ENCODE results near the gene COQ8B.
A peak's percentile ranks its signal among the peaks of the same experiment; 100 is the strongest.
"Not testable (repeated sequence)": the region's sequence is repeated elsewhere in the genome, so short reads cannot be mapped to it uniquely, and the experiment has no call there.

Gene COQ8B

DNA sequence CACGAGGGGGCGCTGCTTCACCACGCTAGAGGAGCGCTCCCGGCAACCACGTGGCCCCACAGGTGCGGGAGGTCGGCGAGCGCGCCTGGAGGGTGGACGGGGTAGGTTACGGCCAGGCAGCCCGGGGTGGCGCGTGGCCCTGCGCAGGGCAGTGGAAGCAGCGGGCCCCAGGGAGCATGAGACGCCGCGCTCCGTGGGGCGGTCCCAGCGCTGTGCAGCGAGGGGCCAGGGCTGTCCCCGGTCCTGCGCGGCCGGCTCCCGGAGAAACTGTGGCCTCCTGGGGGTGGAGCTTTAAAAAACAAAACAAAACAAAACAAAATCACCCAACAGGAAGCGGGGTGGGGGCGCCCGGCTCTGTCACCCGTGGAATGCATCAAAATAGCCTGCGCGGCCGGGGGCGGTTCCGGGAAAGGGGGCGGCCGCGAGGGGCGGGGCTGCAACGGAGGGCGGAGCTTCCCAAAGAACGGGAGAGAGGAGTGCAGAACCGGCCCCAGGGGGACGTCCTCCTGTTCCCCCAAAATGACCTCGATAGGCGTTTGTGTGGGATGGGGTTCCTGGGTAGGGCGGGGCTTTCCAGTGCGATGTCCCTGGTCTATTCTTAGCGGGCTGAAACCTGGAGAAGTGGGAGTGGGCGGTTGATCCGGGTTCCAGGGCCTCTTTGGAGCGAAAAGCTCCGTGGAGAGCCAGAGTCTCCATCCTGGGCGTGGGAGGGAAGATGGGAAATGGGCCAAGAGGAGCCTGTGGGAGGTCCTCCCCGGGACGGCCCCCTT is 53.6 kb downstream of the COQ8B start:
- TF ChIP-seq, protein P1, sequence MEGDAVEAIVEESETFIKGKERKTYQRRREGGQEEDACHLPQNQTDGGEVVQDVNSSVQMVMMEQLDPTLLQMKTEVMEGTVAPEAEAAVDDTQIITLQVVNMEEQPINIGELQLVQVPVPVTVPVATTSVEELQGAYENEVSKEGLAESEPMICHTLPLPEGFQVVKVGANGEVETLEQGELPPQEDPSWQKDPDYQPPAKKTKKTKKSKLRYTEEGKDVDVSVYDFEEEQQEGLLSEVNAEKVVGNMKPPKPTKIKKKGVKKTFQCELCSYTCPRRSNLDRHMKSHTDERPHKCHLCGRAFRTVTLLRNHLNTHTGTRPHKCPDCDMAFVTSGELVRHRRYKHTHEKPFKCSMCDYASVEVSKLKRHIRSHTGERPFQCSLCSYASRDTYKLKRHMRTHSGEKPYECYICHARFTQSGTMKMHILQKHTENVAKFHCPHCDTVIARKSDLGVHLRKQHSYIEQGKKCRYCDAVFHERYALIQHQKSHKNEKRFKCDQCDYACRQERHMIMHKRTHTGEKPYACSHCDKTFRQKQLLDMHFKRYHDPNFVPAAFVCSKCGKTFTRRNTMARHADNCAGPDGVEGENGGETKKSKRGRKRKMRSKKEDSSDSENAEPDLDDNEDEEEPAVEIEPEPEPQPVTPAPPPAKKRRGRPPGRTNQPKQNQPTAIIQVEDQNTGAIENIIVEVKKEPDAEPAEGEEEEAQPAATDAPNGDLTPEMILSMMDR (IDR thresholded peaks at IDR 0.05; ENCODE audit: low read depth, low read length) = no peak
- DNase-seq (ENCODE audit: low read depth in 2 of 2) = peak; percentile 89 to 96
- peak overlapping the region; percentile 43 to 64 for H3K4me3 ChIP-seq (replicated peaks in 1 of 2; ENCODE audit: low read depth in 2 of 2, low read length in 2 of 2)

DNA sequence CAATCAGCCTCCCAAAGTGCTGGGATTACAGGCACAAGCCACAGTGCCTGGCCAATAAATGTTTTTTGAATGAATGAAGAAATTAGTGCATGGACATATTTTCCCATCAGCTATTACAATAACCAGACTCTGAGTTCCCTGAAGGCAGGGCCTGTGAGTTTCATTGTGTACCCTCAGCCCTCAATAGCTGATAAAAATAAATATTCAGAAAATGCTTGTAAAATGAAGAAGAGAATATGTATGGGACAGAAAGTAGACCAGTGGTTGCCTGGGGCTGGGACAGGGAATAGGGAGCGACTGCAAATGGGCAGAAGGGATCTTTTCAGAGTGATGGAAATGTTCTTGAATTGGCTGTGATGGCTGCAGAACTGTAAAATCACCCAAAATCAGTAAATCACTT is 55.1 kb downstream of the COQ8B start:
- TF ChIP-seq, protein P1 (IDR thresholded peaks at IDR 0.05; ENCODE audit: low read depth, low read length) = no peak
- no peak for DNase-seq (ENCODE audit: low read depth in 2 of 2)
- H3K4me3 ChIP-seq (replicated peaks in 1 of 2; ENCODE audit: low read depth in 2 of 2, low read length in 2 of 2) = no peak overlapping the region

DNA sequence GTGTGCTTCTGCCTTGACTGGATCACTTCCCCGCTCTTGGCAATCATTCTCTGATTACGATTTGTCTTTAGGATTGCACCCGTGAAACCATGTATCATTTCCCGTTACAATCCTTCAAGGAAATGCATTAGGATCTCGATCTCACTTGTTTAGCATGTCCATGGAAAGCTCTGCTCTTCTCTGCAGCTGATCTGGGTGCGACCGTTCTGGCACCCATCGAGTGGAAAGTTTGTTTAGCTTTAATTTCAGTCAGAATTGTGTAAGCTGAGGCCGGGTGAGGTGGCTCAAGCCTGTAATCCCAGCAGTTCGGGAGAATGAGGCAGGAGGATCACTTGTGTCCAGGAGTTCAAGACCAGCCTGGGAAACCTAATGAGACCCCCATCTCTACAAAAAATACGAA is 57.1 kb downstream of the COQ8B start:
- DNase-seq (ENCODE audit: low read depth in 2 of 2) = no peak
- no peak overlapping the region for H3K4me3 ChIP-seq (replicated peaks in 1 of 2; ENCODE audit: low read depth in 2 of 2, low read length in 2 of 2)
- TF ChIP-seq, protein P1 (IDR thresholded peaks at IDR 0.05; ENCODE audit: low read depth, low read length) = no peak

DNA sequence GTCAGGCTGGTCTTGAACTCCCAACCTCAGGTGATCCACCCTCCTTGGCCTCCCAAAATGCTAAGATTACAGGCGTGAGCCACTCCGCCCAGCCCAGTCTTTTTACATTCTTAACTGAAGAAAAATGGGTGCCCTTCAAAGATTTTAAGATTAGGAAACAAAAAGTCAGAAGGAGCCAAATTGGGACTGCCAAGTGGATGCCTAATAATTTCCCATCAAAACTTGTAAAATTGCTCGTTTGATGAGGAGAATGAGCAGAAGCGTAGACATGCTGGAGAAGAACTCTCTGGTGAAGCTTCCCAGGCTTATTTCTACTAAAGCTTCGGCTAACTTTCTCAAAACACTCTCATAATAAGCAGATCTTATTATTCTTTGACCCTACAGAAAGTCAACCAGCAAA is 57.6 kb downstream of the COQ8B start:
- no peak overlapping the region for H3K4me3 ChIP-seq (replicated peaks in 1 of 2; ENCODE audit: low read depth in 2 of 2, low read length in 2 of 2)
- no peak for DNase-seq (ENCODE audit: low read depth in 2 of 2)
- TF ChIP-seq, protein P1 (IDR thresholded peaks at IDR 0.05; ENCODE audit: low read depth, low read length) = no peak

DNA sequence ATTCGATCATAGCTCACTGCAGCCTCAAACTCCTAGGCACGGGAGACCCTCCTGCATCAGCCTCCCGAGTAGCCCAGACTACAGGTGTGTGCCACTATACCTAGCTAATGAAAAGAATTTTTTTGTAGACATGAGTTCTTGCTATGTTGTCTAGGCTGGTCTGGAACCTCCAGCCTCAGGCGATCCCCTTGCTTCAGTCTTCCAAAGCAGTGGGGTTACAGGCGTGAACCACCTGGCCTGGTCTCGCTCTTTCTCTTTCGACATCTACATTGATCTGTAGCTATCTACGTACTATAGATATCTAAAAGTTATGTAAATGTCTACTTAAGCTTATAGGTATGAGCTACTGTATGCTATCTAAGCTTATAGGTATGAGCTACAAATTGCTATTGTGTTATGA is 58.7 kb downstream of the COQ8B start:
- no peak for DNase-seq (ENCODE audit: low read depth in 2 of 2)
- H3K4me3 ChIP-seq (replicated peaks in 1 of 2; ENCODE audit: low read depth in 2 of 2, low read length in 2 of 2) = no peak overlapping the region
- TF ChIP-seq, protein P1 (IDR thresholded peaks at IDR 0.05; ENCODE audit: low read depth, low read length) = no peak

DNA sequence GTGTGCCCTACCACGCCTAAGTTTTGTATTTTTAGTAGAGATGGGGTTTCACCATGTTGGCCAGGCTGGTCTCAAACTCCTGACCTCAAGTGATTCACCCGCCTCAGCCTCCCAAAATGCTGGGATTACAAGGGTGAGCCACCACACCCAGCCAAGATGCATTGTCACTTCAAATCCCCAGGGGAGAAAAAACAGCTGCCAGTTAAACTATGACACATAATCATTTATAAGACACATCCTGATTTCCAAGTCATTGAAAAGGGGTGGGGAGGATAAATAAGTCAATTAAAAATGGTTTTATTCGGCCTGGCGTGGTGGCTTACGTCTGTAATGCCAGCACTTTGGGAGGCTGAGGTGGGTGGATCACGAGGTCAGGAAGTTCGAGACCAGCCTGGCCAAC is 61.0 kb downstream of the COQ8B start:
- H3K4me3 ChIP-seq (replicated peaks in 1 of 2; ENCODE audit: low read depth in 2 of 2, low read length in 2 of 2); DNase-seq (ENCODE audit: low read depth in 2 of 2): not testable (repeated sequence)

DNA sequence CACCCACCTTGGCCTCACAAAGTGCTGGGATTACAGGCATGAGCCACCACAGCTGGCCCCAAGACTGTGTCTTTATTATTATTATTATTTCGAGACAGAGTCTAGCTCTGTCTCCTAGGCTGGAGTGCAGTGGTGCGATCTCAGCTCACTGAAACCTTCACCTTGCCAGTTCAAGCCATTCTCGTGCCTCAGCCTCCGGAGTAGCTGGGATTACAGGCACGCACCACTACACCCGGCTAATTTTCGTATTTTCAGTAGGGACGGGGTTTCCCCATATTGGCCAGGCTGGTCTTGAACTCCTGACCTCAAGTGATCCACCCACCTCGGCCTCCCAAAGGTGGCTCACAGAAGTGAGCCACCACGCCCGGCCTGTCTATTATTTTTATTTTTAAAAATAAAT is 64.4 kb downstream of the COQ8B start:
- DNase-seq (ENCODE audit: low read depth in 2 of 2); H3K4me3 ChIP-seq (replicated peaks in 1 of 2; ENCODE audit: low read depth in 2 of 2, low read length in 2 of 2): not testable (repeated sequence)

DNA sequence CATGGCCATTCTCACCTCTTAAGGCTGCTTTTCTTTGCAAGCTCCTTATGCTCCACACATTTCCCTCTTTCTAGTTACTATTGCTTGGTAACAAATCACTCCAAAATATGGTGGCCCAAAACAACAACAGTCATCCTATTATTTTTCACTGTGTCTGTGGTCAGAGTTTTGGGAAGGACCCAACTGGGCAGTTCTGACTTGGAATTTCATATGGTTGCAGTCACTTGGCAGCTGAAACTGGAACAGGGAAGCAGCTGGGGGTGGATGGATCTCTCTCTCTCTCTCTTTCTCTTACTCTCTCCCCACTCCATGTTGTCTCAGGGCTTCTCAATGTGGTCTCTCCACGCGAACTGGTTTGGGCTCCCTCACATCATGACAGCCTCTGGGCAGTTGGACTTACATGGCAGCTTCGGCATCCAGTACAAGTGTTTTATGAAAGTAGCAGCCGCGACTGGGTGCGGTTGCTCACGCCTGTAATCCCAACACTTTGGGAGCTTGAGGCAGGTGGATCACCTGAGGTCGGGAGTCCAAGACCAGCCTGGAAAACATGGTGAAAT is 65.9 kb downstream of the COQ8B start:
- H3K4me3 ChIP-seq (replicated peaks in 1 of 2; ENCODE audit: low read depth in 2 of 2, low read length in 2 of 2) = no peak overlapping the region
- TF ChIP-seq, protein P1 (IDR thresholded peaks at IDR 0.05; ENCODE audit: low read depth, low read length) = no peak
- peak; percentile 83 to 92 for DNase-seq (ENCODE audit: low read depth in 2 of 2)

DNA sequence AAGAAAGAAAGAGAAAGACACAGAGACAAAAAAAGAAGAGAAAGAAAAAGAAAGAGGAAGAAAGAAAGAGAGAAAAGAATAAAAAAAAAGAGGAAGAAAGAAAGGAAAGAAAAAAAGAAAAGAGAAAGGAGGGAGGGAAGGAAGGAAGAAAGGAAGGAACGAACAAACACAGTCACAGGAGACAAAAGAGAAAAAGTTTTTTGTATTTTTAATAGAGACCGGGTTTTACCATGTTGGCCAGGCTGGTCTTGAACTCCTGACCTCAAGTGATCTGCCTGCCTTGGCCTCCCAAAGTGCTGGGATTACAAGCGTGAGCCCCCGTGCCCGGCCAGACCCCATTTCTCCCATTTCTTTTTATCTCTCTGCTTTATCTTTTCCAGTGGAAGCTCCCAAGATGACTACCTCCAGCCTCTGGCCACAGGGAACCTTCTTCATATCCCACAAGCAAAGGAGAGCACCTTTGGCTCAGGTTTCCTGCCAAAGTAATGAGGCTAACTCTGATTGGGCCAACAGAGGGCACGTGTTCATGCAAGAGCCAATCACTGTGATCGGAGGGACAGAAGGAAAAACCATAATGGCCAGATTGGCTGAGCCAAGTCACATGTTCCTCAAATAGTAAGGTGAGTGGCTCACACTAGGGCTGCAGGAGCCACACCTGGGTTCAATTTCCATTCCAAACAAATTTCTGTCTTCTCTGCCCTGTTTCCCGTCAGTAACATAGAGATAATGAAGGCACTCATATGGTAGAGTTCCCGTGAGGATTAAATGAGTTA is 66.6 kb downstream of the COQ8B start:
- H3K4me3 ChIP-seq (replicated peaks in 1 of 2; ENCODE audit: low read depth in 2 of 2, low read length in 2 of 2) = not testable (repeated sequence)
- DNase-seq (ENCODE audit: low read depth in 2 of 2) = peak in 1 of 2 donors; percentile 23

Data from cardiac fibroblast (primary cell).